Glomerular visceral epithelial cell (primary cell): Measurements from ENCODE around the gene HLA-DMA.

ENCODE experiments used
- DNase-seq: peaks from one replicate; pipeline ENCODE4 v3.0.0-alpha.2; 2016; ENCODE audit errors: extremely low spot score

HLA-DMA gene

DNA sequence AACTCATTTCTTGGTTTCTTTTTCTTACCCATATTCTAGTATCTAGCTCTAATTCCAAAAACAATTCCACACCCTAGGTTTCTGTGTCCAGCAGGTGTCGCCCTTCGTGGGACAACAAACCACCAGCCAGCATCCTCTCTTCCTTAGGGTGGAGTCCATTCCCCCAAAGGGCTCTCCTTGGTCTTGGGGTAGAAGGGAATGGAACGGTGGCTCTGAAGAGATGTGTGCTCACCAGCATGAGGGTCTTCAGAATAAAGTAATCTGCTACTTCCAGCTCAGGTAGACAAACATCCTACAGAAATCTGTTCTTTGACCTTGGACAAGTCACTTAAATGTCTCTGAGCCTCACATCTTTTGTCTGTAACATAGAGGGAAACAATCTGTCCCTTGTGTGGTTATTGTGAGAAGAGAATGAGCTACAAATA is 19.2 kb downstream of the HLA-DMA start:
- peak; percentile 69 for DNase-seq

DNA sequence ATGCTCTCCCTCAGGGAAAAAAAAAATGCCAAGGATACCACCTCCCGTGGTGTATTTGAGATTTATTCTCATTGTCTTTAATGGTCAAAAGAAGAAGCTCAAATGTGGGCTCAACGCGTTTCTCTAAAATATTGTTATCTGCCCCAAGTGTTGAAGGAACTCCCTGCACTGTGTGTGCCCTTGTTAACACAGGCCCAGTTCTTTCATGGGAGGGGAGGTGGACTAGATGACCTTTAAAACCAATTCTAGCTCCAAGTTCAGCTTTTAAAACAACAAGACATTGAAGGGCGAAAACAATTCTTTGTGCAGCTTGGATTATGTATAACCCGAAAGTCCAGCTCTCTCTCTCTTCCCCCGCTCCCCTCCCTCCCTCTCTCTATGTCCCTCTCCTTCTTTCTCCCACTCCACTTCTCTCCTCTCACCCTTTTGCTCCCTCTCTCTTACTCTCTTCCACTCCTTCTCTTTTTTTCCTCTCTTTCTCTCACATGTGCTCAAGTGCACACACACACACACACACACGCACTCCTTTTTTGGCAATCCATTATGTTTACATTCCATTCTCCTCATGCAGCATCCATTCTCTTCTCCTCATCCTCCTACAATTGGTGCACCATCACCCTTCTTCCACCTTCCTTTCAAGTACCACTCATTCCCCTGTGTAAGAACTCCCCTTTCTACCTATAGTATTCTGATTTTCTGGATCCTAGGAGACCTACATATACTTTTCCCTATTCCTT is 20.6 kb downstream of the HLA-DMA start:
- no peak for DNase-seq

DNA sequence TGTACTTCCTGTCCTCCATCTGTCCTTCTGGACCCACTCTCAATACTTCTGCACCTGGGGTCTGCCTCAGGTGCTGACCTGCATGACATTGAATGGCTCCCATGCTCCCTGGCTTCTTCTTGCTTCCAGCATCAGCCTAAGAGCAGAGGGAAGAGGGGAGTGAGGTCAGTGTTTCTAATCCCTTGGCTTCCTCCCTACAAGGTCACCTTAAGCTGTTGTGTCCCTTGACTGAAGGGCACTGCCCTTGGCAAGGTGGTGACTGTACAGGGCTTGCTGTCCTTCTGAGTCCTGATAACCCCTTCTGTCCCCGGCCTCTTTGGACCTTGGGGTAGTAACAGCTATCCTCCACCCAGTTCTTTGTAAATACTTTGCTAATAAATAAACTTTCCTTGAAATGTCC is 21.7 kb downstream of the HLA-DMA start:
- no peak for DNase-seq

DNA sequence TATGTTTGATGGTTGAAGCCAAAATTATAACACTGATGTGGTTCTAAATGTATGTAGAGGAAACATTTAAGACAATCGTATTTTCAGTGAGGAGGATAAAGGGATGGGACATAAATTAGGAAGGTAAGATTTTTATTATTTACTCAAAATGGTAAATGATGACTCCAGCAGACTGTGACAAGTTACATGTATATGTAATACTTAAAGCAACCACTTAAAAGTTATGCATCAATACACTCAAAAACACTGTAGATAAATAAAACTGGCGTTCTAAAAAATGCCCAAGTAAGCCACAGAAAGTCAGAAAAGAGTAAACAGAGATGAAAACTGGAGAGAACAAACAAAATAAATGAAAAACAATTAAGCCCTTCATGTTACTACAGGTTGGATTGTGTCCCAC is 30.8 kb downstream of the HLA-DMA start:
- no peak for DNase-seq

DNA sequence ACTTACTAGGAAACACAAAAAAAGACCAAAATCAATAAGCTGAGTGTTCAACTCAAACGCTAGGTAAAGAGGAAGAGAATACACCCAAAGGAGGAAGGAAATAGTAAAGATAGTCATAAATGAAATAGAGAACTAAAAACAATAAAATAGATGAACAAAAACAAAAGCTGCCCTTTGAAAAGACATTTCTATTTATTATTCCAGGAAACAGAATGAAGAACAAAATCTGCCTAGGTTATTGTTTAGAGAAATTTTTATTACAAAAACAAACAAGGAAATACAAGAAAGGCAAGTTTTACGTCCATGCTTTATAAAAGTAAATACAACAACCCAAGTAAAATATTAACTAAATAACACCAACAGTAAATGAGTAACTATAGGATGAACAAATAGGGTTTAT is 32.2 kb downstream of the HLA-DMA start:
- DNase-seq, result no peak

DNA sequence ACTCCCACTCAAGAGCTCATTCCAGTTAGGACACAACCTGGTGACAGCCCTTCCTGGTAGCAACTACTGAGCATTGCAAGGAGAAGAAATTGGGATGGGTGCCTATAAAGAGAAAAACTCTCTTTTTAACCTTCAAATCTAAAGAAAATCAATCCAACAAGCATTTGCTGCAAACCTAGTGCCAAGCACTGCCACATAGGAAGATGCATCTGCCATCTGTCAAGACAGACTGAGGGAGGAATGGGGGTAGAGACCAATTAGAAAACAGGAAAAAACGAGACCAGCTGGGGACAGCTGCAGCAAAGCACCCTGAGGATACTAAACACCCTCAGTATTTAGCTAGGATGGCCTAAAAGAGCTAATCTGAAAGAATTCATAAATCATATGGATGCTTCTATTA is 39.9 kb downstream of the HLA-DMA start:
- no peak for DNase-seq

DNA sequence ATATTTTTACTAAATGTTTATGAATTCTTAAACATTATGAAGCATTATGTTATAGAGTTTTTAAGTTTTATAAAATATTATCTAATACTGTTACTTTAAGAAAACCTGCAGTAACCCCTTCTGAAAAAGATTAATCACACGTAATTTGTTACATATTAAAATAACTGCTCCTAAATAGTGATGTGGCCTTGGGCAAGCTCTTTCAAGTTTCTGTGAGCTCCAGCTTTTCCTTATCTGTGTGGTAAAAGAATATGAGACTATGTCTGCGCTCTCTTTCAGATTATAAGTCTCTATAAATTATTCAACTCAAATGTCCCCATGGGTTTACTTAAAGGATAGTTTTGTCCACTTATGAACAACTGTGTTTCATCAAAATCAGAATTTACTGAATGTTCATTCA is 44.0 kb downstream of the HLA-DMA start:
- DNase-seq, result no peak

DNA sequence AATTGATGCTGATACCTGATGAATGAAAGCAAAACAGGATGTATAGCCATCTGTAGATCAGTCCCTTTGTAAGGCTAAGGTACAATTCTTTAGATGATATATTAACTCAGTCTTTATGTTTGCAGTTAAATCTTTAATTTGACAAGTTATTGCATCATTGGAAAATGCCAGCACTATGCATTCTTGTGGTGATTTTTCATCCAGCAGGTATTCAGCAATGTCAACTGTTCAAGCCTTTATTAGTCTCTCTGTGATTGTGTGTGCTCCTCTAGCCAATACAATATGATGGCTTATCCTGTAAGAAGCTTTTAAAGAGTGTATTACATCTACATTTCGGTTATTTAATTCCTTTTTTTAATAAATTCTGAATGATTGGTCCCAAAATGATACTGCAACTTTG is 46.4 kb downstream of the HLA-DMA start:
- DNase-seq, result peak; percentile 68

DNA sequence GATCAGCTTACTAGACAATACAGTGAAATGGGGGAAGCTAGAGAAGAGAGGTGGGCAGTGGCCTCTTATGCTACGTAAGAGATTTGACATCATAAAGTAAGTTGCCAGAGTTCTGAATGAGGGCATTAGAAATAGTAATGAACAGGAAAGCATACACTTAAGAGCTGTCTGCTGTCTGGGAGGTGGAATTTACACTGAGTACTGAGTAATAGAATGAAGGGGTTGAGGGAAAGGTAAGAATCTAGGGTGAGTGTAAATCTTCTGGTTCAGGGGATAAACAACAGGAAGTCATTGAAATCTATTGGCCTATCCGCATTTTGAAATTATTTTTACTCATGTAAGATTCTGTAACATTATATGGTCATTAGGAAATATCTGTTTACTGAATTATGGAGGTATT is 47.8 kb downstream of the HLA-DMA start:
- DNase-seq, result no peak

DNA sequence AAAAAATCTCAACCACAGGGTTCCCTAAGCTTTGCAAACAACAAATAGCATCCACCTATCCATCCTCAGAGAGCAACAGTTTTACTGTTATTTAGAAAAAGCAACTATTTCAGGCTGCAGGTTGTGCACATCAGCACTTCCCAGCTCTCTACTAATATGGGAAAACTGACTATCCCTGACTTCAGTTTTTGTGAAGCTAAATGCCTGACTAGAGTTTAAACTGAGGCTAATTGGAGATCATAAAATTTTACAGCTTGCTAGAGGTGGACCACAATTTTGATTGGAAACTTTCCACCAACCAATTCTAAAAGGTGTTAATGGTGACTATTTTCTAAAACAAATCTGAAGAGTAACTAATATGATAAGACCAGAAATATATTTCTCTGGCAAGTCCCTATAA is 48.9 kb downstream of the HLA-DMA start:
- no peak for DNase-seq
